Tongue (tissue), 3 donors: Measurements from ENCODE around the gene PARP3. TPM values are rescaled to one million over a fixed set of nuclear protein-coding genes. Genes with fewer than 3 reads are reported as not detected.
"Not testable (repeated sequence)": the region's sequence is repeated elsewhere in the genome, so short reads cannot be mapped to it uniquely, and the experiment has no call there.

Source experiments
- DNase-seq: peaks from one replicate; pipeline ENCODE4 v3.0.0-alpha.2; 2015
- small RNA-seq: library from RNA; depleted of rRNA; stranded (forward); fragments of <200 nt; gene quantifications from one replicate; pipeline ENCODE3, GENCODE V24; 2014; ENCODE audit warnings: low replicate concordance
- total RNA-seq: library from RNA; depleted of rRNA; stranded (reverse); fragments of >200 nt; gene quantifications from one replicate; pipeline ENCODE4 v1.2.3, GENCODE V29; 2014

The PARP3 gene
- total RNA-seq, 1 donor from 2014 or later, result 4.5 TPM

- DNase-seq, result no peak
Observed at GRCh38 chr3:51986010-51986947, 44.1 kb downstream of the PARP3 start.

- no peak for DNase-seq
Observed at GRCh38 chr3:51987568-51987967, 45.4 kb downstream of the PARP3 start.

DNA sequence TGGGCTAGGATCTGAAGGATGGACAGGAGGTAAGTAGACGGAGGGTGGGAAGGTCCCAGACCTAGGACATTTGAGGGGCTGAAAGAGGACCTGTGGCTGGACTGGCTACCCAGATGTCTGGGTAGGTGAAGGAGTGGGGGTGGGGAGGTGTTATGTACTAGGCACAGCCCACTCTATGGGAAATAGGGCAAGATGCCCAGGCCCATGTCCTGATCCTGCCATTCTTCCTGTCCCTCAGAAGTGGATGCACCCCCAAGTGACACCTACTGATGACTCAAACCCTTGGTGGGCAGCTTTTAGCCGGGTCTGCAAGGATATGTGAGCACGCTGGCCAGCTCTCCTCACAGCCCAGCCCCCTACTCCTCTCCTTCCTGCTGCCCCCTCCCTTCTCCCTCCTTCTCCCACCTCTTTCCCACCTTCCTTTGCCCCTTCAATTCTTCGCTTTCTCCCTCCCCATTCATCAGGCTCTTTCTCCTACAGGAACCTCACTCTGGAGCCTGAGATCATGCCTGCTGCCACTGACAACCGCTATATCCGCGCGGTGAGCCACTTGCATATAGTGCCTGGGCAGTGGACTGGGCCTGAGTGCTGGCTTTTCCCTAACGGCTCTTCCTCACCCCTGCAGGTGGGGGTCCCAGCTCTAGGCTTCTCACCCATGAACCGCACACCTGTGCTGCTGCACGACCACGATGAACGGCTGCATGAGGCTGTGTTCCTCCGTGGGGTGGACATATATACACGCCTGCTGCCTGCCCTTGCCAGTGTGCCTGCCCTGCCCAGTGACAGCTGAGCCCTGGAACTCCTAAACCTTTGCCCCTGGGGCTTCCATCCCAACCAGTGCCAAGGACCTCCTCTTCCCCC lies 46.4 kb downstream of the PARP3 start:
- no peak for DNase-seq

GRCh38 chr3:51990501-51990971 lies 48.4 kb downstream of the PARP3 start:
- DNase-seq, result not testable (repeated sequence)

GRCh38 chr3:51992017-51992682 lies 50.0 kb downstream of the PARP3 start:
- DNase-seq, result no peak

DNA sequence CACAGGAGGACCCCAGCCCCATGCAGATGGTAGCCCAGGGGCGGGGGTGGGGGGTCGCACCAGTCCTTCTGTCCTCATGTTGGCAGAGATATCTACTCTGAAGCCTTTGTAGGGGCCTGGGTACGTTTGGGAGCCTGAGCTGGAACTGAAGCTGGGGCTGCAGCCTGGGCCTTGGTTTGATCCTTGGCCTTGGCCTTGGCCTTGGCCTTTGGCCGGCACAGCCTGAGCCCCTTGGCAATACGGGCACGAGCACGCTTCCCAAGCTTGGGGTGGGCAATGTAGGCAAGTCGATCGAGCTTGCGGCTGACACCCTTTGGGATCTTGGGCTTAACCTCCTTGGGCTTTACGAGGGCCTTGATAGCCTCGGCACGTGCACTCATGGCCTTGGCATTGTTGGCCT lies 51.5 kb downstream of the PARP3 start:
- DNase-seq, result not testable (repeated sequence)

DNA sequence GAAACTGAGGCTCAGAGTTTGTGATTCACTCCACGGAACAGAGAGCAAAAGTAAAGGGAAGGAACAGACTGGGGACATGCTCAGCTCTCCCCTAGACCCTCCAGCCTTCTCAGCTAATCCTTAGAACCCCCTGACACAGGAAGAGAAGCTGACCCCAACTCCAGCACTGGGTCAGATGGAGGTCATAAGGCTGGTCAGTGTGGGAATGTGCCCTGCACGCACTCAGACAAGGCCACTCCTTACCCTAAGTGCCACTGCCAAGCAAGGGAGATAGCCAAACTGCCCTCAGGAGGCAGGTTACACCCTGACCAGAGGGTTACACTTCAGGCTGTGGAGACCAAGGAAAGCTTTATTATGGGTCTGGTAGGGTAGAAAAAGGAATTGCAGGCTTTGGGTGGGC lies 52.4 kb downstream of the PARP3 start:
- no peak for DNase-seq

GRCh38 chr3:51995346-51996163 lies 53.4 kb downstream of the PARP3 start, which contains the start of gene RPL29:
RPL29 (minus strand) TSS chr3:51995895; CDS start chr3:51995461, 434 bp downstream.
- DNase-seq, result peak; percentile 98

GRCh38 chr3:51997172-51997571 lies 55.0 kb downstream of the PARP3 start:
- no peak for DNase-seq

- DNase-seq, result no peak
Observed at GRCh38 chr3:51997935-51998596, 55.9 kb downstream of the PARP3 start.

Small RNA genes lying within 50 kb of the gene (small RNA-seq; reads per million reads assigned to genes)
- gene AC115284.1, result not detected

Other genes starting within 250 kb of the PARP3 start
- gene GRM2, start 235.3 kb upstream of the PARP3 start, total RNA-seq, result 0.21 TPM
- not detected for gene IQCF6, start 163.1 kb upstream of the PARP3 start, total RNA-seq
- not detected for gene IQCF2, start 80.7 kb upstream of the PARP3 start, total RNA-seq
- not detected for gene IQCF5, start 66.8 kb upstream of the PARP3 start, total RNA-seq
- not detected for gene IQCF1, start 39.0 kb upstream of the PARP3 start, total RNA-seq
- gene RRP9, start 459 bp upstream of the PARP3 start, total RNA-seq, result 9.3 TPM
- gene GPR62, start 13.0 kb downstream of the PARP3 start, total RNA-seq, result 0.41 TPM
- gene PCBP4, start 25.1 kb downstream of the PARP3 start, total RNA-seq, result 58.0 TPM
- gene ABHD14B, start 31.7 kb downstream of the PARP3 start, total RNA-seq, result 8.7 TPM
- gene ABHD14A, start 32.7 kb downstream of the PARP3 start, total RNA-seq, result 14.1 TPM
- 16.8 TPM for gene ACY1, start 41.2 kb downstream of the PARP3 start, total RNA-seq
- 1,069 TPM for gene RPL29, start 53.5 kb downstream of the PARP3 start, total RNA-seq
- 18.5 TPM for gene DUSP7, start 114.2 kb downstream of the PARP3 start, total RNA-seq
- gene POC1A, start 212.1 kb downstream of the PARP3 start, total RNA-seq, result 4.5 TPM